ENCODE data around the gene TGFBR3L. TPM values are rescaled to one million over a fixed set of nuclear protein-coding genes. Genes with fewer than 3 reads are reported as not detected.
A peak's percentile ranks its signal among the peaks of the same experiment; 100 is the strongest.

Gene TGFBR3L
- total and polyA plus RNA-seq, 2 of the 13 experiments (the other 11 are each of a cell fraction or from before 2014, with no cell fraction given): 0.20 to 1.0 TPM

GRCh38 chr19:7909471-7910067 is 5.1 kb upstream of the TGFBR3L start:
- Histone ChIP-seq H3K79me2 (ENCODE audit: insufficient read depth, low read length) (peaks cover 18% of the 10 kb centered on the region), H4K20me1 (ENCODE audit: insufficient read depth, low read length) (peaks cover 12% of the 10 kb centered on the region; the same call in 1 of the 2 replicates), H3K4me3 (replicated peaks in 1 of 3; ENCODE audit: insufficient read depth in 1 of 3, low read depth in 2 of 3, low read length in 3 of 3) (no peak overlapping the region), H3K9ac (ENCODE audit: insufficient read depth, low read depth, low read length) (no peak overlapping the region), H3K4me2 (ENCODE audit: low read depth, low read length) (no peak overlapping the region), H3K36me3 (replicated peaks in 1 of 2; ENCODE audit: control insufficient read depth in 1 of 2, insufficient read depth in 2 of 2, low read length in 2 of 2) (peaks cover 4 to 28% of the 10 kb centered on the region in 2 experiments; a peak in 4 of 5 replicates), H3K27me3 (ENCODE audit: control insufficient read depth in 1 of 2, insufficient read depth in 2 of 2, low read length in 2 of 2) (no peaks in the 10 kb centered on the region; a peak in 1 of 5 replicates), H3K27ac (ENCODE audit: extremely low read length, insufficient read depth, low read length) (no peak overlapping the region), H2AFZ (ENCODE audit: low read length) (no peak overlapping the region), H3K4me1 (ENCODE audit: insufficient read depth, low read length) (peaks cover 19% of the 10 kb centered on the region), H3K9me3 (ENCODE audit: low read length) (no peaks in the 10 kb centered on the region)
- DNase-seq (ENCODE audit: low spot score) (no peak), ATAC-seq (no peak), FAIRE-seq (no peak)
- ChIA-PET CTCF (ENCODE audit: low intra/inter-chr PET ratio, low total read pairs) (no interaction called here), POLR2A (interaction anchor here (0.5 to 3.4 kb wide), 3 partner anchors 10 to 1874 kb away, joined by 3 to 24 read pairs (median 3); partner anchors contain the start of gene SNAPC2)
- BruUV-seq (replicated peaks): no TSS peak
- over 99% methylated on average over 18 of the region's 21 CpGs for WGBS (ENCODE audit: low lambda C conversion rate)
- intact Hi-C loops (cut with micrococcal nuclease; ENCODE audit: unreplicated experiment) (no loop called here), in situ Hi-C loops (cut with HindIII; ENCODE audit: extremely low pct_ligation_motif_present, low pct_unique_long_range_greater_than_20kb) (no loop called here)
- TF ChIP-seq ZNF251 (CRISPR knock-in tag; IDR thresholded peaks at IDR 0.05): no peak
- no peak for TF ChIP-seq ZNF576 (CRISPR knock-in tag; IDR thresholded peaks at IDR 0.05)
- TF ChIP-seq TCF7L2 (IDR thresholded peaks at IDR 0.05; ENCODE audit: low read depth, low read length): no peak
- TF ChIP-seq PCBP2 (optimal IDR thresholded peaks at IDR 0.05; ENCODE audit: low read depth, low read length, poor library complexity, severe bottlenecking): no peak
- TF ChIP-seq POLR2G (IDR thresholded peaks at IDR 0.05; ENCODE audit: low read depth, low read length): 0 out of 2 replicates have a peak, but pooled peaks have one; percentile 29

- no peak overlapping the region for H3K4me3 ChIP-seq (replicated peaks in 1 of 3; ENCODE audit: insufficient read depth in 1 of 3, low read depth in 2 of 3, low read length in 3 of 3)
- in situ Hi-C loops (cut with HindIII; ENCODE audit: extremely low pct_ligation_motif_present, low pct_unique_long_range_greater_than_20kb): no loop called here
- CTCF ChIA-PET (ENCODE audit: low intra/inter-chr PET ratio, low total read pairs): no interaction called here
- peaks cover 8% of the 10 kb centered on the region for H3K79me2 ChIP-seq (ENCODE audit: insufficient read depth, low read length)
- peaks cover 15% of the 10 kb centered on the region for H3K4me1 ChIP-seq (ENCODE audit: insufficient read depth, low read length)
- no peak for FAIRE-seq
- no peaks in the 10 kb centered on the region for H3K27me3 ChIP-seq (ENCODE audit: control insufficient read depth in 1 of 2, insufficient read depth in 2 of 2, low read length in 2 of 2)
- no peaks in the 10 kb centered on the region for H3K9me3 ChIP-seq (ENCODE audit: low read length)
- H3K9ac ChIP-seq (ENCODE audit: insufficient read depth, low read depth, low read length): no peak overlapping the region
- no peak for DNase-seq (ENCODE audit: low spot score)
- WGBS (ENCODE audit: low lambda C conversion rate): 98% methylated on average over 28 of the region's 54 CpGs
- no peak overlapping the region for H3K27ac ChIP-seq (ENCODE audit: extremely low read length, insufficient read depth, low read length)
- H3K4me2 ChIP-seq (ENCODE audit: low read depth, low read length): no peak overlapping the region
- TF ChIP-seq RBFOX2 (IDR thresholded peaks at IDR 0.05; ENCODE audit: low read depth, low read length): peak; percentile 18; the same call in 1 of the 2 replicates
- no peak for TF ChIP-seq MTF1 (CRISPR knock-in tag; IDR thresholded peaks at IDR 0.05)
- intact Hi-C loops (cut with micrococcal nuclease; ENCODE audit: unreplicated experiment): no loop called here
- peaks cover 3% of the 10 kb centered on the region; the same call in 1 of the 2 replicates for H4K20me1 ChIP-seq (ENCODE audit: insufficient read depth, low read length)
- POLR2A ChIA-PET: interaction anchor here (1.0 to 2.6 kb wide), 2 partner anchors 8 to 10 kb away, joined by 3 to 8 read pairs; partner anchors contain the start of gene SNAPC2
- no peak for ATAC-seq
- H3K36me3 ChIP-seq (replicated peaks in 1 of 2; ENCODE audit: control insufficient read depth in 1 of 2, insufficient read depth in 2 of 2, low read length in 2 of 2): peaks cover 4 to 25% of the 10 kb centered on the region in 2 experiments; a peak in 4 of 5 replicates
- no peak overlapping the region for H2AFZ ChIP-seq (ENCODE audit: low read length)
- no TSS peak for BruUV-seq (replicated peaks)
Measured at GRCh38 chr19:7910321-7911161, 4.1 kb upstream of the TGFBR3L start.

Measured in HepG2 (cell line).